KOPT-K1 (cell line): ENCODE data around the gene PSMB8.
A peak's percentile ranks its signal among the peaks of the same experiment; 100 is the strongest.

Experiments
- H3K27ac ChIP-seq: fragments of 200-600 bp; sonication (generic); 2 replicates; pipeline ENCODE4 v1.5.1; 2016; ENCODE audit warnings: antibody characterized with exemption, mild to moderate bottlenecking, low read depth, low read length; ENCODE audit not compliant: poor library complexity, severe bottlenecking
- H3K36me3 ChIP-seq: fragments of 200-600 bp; sonication (generic); 2 replicates; pipeline ENCODE4 v1.5.1; 2017; ENCODE audit warnings: antibody characterized with exemption, mild to moderate bottlenecking, low read length, moderate library complexity; ENCODE audit not compliant: insufficient read depth
- H3K9me3 ChIP-seq: fragments of 200-600 bp; sonication (generic); 2 replicates; pipeline ENCODE4 v1.5.1; 2017; ENCODE audit warnings: antibody characterized with exemption, low read length, mild to moderate bottlenecking; ENCODE audit not compliant: insufficient read depth, poor library complexity, severe bottlenecking

Gene PSMB8

GRCh38 chr6:32867022-32867477, 23.2 kb upstream of the PSMB8 start:
- H3K36me3 ChIP-seq, result peaks cover 4% of the 10 kb centered on the region; the same call in 1 of the 2 replicates
- H3K27ac ChIP-seq, result peak overlapping the region; percentile 56
- no peaks in the 10 kb centered on the region for H3K9me3 ChIP-seq

- no peak overlapping the region for H3K27ac ChIP-seq
- no peaks in the 10 kb centered on the region for H3K9me3 ChIP-seq
Measured at GRCh38 chr6:32865724-32866443, 22.0 kb upstream of the PSMB8 start.

GRCh38 chr6:32862725-32863124, 18.9 kb upstream of the PSMB8 start:
- Histone ChIP-seq H3K27ac (no peak overlapping the region), H3K36me3 (peaks cover 46% of the 10 kb centered on the region), H3K9me3 (no peaks in the 10 kb centered on the region)

More at GRCh38 chr6:32865724-32866443, 22.0 kb upstream of the PSMB8 start:
- peaks cover 15% of the 10 kb centered on the region for H3K36me3 ChIP-seq

- no peak overlapping the region for H3K27ac ChIP-seq
- H3K36me3 ChIP-seq, result peaks cover 66% of the 10 kb centered on the region
- no peaks in the 10 kb centered on the region for H3K9me3 ChIP-seq
Measured at GRCh38 chr6:32860674-32861073, 16.8 kb upstream of the PSMB8 start.

- Histone ChIP-seq H3K36me3 (peaks cover 66% of the 10 kb centered on the region), H3K9me3 (no peaks in the 10 kb centered on the region), H3K27ac (no peak overlapping the region)
Measured at GRCh38 chr6:32858194-32858593, 14.3 kb upstream of the PSMB8 start.

GRCh38 chr6:32857156-32857891, 13.5 kb upstream of the PSMB8 start:
- no peaks in the 10 kb centered on the region for H3K9me3 ChIP-seq
- no peak overlapping the region for H3K27ac ChIP-seq
- peaks cover 65% of the 10 kb centered on the region for H3K36me3 ChIP-seq

- Histone ChIP-seq H3K9me3 (no peaks in the 10 kb centered on the region), H3K27ac (peak overlapping the region; percentile 97), H3K36me3 (peaks cover 58% of the 10 kb centered on the region)
Measured at GRCh38 chr6:32855467-32856174, 11.8 kb upstream of the PSMB8 start.

- H3K27ac ChIP-seq, result peak overlapping the region; percentile 97
- no peaks in the 10 kb centered on the region for H3K9me3 ChIP-seq
- H3K36me3 ChIP-seq, result peaks cover 58% of the 10 kb centered on the region
Measured at GRCh38 chr6:32854376-32855178, 10.7 kb upstream of the PSMB8 start.

- peaks cover 55% of the 10 kb centered on the region for H3K36me3 ChIP-seq
- peak within 1 kb of the TSS; percentile 97 for H3K27ac ChIP-seq
- H3K9me3 ChIP-seq, result no peaks in the 10 kb centered on the region
Measured at GRCh38 chr6:32853541-32854375, 9.9 kb upstream of the PSMB8 start, which contains the start of the genes PSMB9 and TAP1. Gene PSMB9 (plus strand): TSS chr6:32854192. CDS start chr6:32854230, 38 bp downstream. Gene TAP1 (minus strand): TSS chr6:32853704. CDS start chr6:32853636, 68 bp downstream.

GRCh38 chr6:32852844-32853540, 9.1 kb upstream of the PSMB8 start:
- H3K36me3 ChIP-seq, result peaks cover 55% of the 10 kb centered on the region
- no peaks in the 10 kb centered on the region for H3K9me3 ChIP-seq
- H3K27ac ChIP-seq, result peak overlapping the region; percentile 97

- Histone ChIP-seq H3K9me3 (no peaks in the 10 kb centered on the region), H3K27ac (peak overlapping the region; percentile 97), H3K36me3 (peaks cover 55% of the 10 kb centered on the region)
Measured at GRCh38 chr6:32852018-32852843, 8.4 kb upstream of the PSMB8 start.

- no peak overlapping the region for H3K27ac ChIP-seq
- H3K9me3 ChIP-seq, result no peaks in the 10 kb centered on the region
- peaks cover 55% of the 10 kb centered on the region for H3K36me3 ChIP-seq
Measured at GRCh38 chr6:32851025-32851424, 7.2 kb upstream of the PSMB8 start.
